Astrocyte (in vitro differentiated cells and primary cell): ENCODE data around the gene C17orf100. TPM values are rescaled to one million over a fixed set of nuclear protein-coding genes. Genes with fewer than 3 reads are reported as not detected.
A peak's percentile ranks its signal among the peaks of the same experiment; 100 is the strongest.

Experiments used
- DNase-seq: peaks from one replicate; pipeline ENCODE4 v3.0.0-alpha.2; 2010; ENCODE audit warnings: low read depth
- FAIRE-seq: peaks from 2 replicates; lab custom pipeline; 2011; peaks lifted over from hg19 to GRCh38; lab: Jason Lieb, UNC
- H2AFZ ChIP-seq: 2 replicates; pipeline ENCODE4 v1.6.0; 2012; ENCODE audit warnings: low read depth, low read length, inconsistent platforms
- H3K27ac ChIP-seq: 2 replicates; pipeline ENCODE4 v1.5.1; 2011; ENCODE audit warnings: low read depth, low read length, inconsistent platforms
- H3K27me3 ChIP-seq: 2 replicates; pipeline ENCODE4 v1.6.0; 2011; ENCODE audit warnings: low read length, inconsistent platforms; ENCODE audit not compliant: insufficient read depth
- H3K36me3 ChIP-seq: 2 replicates; pipeline ENCODE4 v1.5.1; 2011; ENCODE audit warnings: low read length, inconsistent platforms; ENCODE audit not compliant: insufficient read depth
- H3K4me1 ChIP-seq: 2 replicates; pipeline ENCODE4 v1.5.1; 2011; ENCODE audit warnings: low read length, inconsistent platforms; ENCODE audit not compliant: insufficient read depth
- H3K4me2 ChIP-seq: 2 replicates; pipeline ENCODE4 v1.6.0; 2012; ENCODE audit warnings: low read length, inconsistent platforms
- H3K4me3 ChIP-seq: 2 replicates; pipeline ENCODE4 v1.5.1; 2011; ENCODE audit warnings: low read depth, mild to moderate bottlenecking, low read length, inconsistent platforms; ENCODE audit not compliant: insufficient read depth
- H3K79me2 ChIP-seq: 2 replicates; pipeline ENCODE4 v1.6.0; 2012; ENCODE audit warnings: mild to moderate bottlenecking, low read length, inconsistent platforms; ENCODE audit not compliant: insufficient read depth
- H3K9ac ChIP-seq: 2 replicates; pipeline ENCODE4 v1.6.0; 2012; ENCODE audit warnings: mild to moderate bottlenecking, low read length, inconsistent platforms
- H3K9me3 ChIP-seq: 2 replicates; pipeline ENCODE4 v1.5.1; 2012; ENCODE audit warnings: low read depth, mild to moderate bottlenecking, low read length, inconsistent platforms; ENCODE audit not compliant: insufficient read depth
- H4K20me1 ChIP-seq: 2 replicates; pipeline ENCODE4 v1.6.0; 2012; ENCODE audit warnings: low read length, inconsistent platforms; ENCODE audit not compliant: insufficient read depth
- H3K27ac Mint-ChIP-seq: one replicate; pipeline ENCODE4 v1.8.0; 2021; ENCODE audit warnings: mild to moderate bottlenecking, mixed read lengths; ENCODE audit not compliant: unreplicated experiment
- H3K27me3 Mint-ChIP-seq: one replicate; pipeline ENCODE4 v1.8.0; 2021; ENCODE audit warnings: low read depth, mixed read lengths; ENCODE audit not compliant: unreplicated experiment
- H3K36me3 Mint-ChIP-seq: one replicate; pipeline ENCODE4 v1.8.0; 2021; ENCODE audit warnings: low read depth, mixed read lengths; ENCODE audit not compliant: unreplicated experiment
- H3K4me1 Mint-ChIP-seq: one replicate; pipeline ENCODE4 v1.8.0; 2021; ENCODE audit warnings: low read depth, mixed read lengths; ENCODE audit not compliant: unreplicated experiment
- H3K4me3 Mint-ChIP-seq: one replicate; pipeline ENCODE4 v1.8.0; 2021; ENCODE audit warnings: mild to moderate bottlenecking, moderate library complexity, mixed read lengths; ENCODE audit not compliant: unreplicated experiment
- H3K9me3 Mint-ChIP-seq: one replicate; pipeline ENCODE4 v1.8.0; 2021; ENCODE audit warnings: mild to moderate bottlenecking, mixed read lengths; ENCODE audit not compliant: unreplicated experiment
- CTCF ChIP-seq: IDR thresholded peaks from 2 replicates; pipeline ENCODE4 v1.5.1; 2011; ENCODE audit warnings: low read depth, mild to moderate bottlenecking, inconsistent platforms, low read length, moderate library complexity; ENCODE audit not compliant: insufficient read depth
- EZH2 ChIP-seq: IDR thresholded peaks from 2 replicates; pipeline ENCODE4 v1.6.1; 2012; ENCODE audit warnings: mild to moderate bottlenecking, low read length, inconsistent platforms; ENCODE audit not compliant: insufficient read depth
- microRNA-seq: library from miRNA; unstranded; fragments of <30 nt; microRNA quantifications from one replicate; pipeline ENCODE4 v1.2.0, GENCODE V29; 2020
- total RNA-seq: library from RNA; stranded (reverse); gene quantifications from 2 replicates; pipeline ENCODE4 v1.2.1, GENCODE V29; 2021

C17orf100 gene
- total RNA-seq, 1 donor from 2014 or later = 3.1 TPM

GRCh38 chr17:6701719-6702118 is 50.2 kb downstream of the C17orf100 start:
- no peak overlapping the region for H2AFZ ChIP-seq
- no peak for TF ChIP-seq EZH2
- peak; percentile 20 for TF ChIP-seq CTCF
- no peaks in the 10 kb centered on the region for H3K79me2 ChIP-seq
- no peaks in the 10 kb centered on the region for H3K9me3 Mint-ChIP-seq
- no peaks in the 10 kb centered on the region for H3K4me1 Mint-ChIP-seq
- FAIRE-seq = no peak
- no peak overlapping the region for H3K27ac ChIP-seq
- no peak for DNase-seq
- H3K36me3 Mint-ChIP-seq = peaks cover 5% of the 10 kb centered on the region
- H3K36me3 ChIP-seq = no peaks in the 10 kb centered on the region
- no peak overlapping the region for H3K4me3 Mint-ChIP-seq
- H3K4me1 ChIP-seq = no peaks in the 10 kb centered on the region
- H4K20me1 ChIP-seq = no peaks in the 10 kb centered on the region
- no peaks in the 10 kb centered on the region for H3K9me3 ChIP-seq
- H3K27ac Mint-ChIP-seq = no peak overlapping the region
- peaks cover 49% of the 10 kb centered on the region for H3K27me3 Mint-ChIP-seq
- no peak overlapping the region for H3K4me3 ChIP-seq
- no peak overlapping the region for H3K4me2 ChIP-seq
- H3K27me3 ChIP-seq = peaks cover 5% of the 10 kb centered on the region
- H3K9ac ChIP-seq = no peak overlapping the region

GRCh38 chr17:6702567-6703215 is 51.1 kb downstream of the C17orf100 start:
- H3K9me3 Mint-ChIP-seq = no peaks in the 10 kb centered on the region
- peaks cover 3% of the 10 kb centered on the region for H3K36me3 Mint-ChIP-seq
- no peak for FAIRE-seq
- Histone ChIP-seq H3K79me2 (no peaks in the 10 kb centered on the region), H3K27me3 (peaks cover 5% of the 10 kb centered on the region), H3K27ac (no peak overlapping the region), H3K4me3 (no peak overlapping the region), H3K4me2 (no peak overlapping the region), H3K9me3 (no peaks in the 10 kb centered on the region), H4K20me1 (no peaks in the 10 kb centered on the region), H2AFZ (no peak overlapping the region), H3K9ac (no peak overlapping the region), H3K4me1 (no peaks in the 10 kb centered on the region), H3K36me3 (no peaks in the 10 kb centered on the region)
- TF ChIP-seq EZH2 = no peak
- TF ChIP-seq CTCF = no peak
- DNase-seq = no peak
- H3K4me3 Mint-ChIP-seq = no peak overlapping the region
- H3K4me1 Mint-ChIP-seq = no peaks in the 10 kb centered on the region
- H3K27ac Mint-ChIP-seq = no peak overlapping the region
- H3K27me3 Mint-ChIP-seq = peaks cover 46% of the 10 kb centered on the region

Small RNAs within 50 kb of the gene (microRNA-seq; reads per million reads assigned to microRNA genes)
- gene MIR4520-1 (not detected), gene MIR4520-2 (not detected)

Other genes with a start within 250 kb of the C17orf100 start
- not detected in 2 replicates for gene AIPL1, start 216.6 kb upstream of the C17orf100 start, total RNA-seq
- 1.1 and 2.6 TPM in 2 replicates for gene PIMREG, start 207.3 kb upstream of the C17orf100 start, total RNA-seq
- 1.0 and 1.3 TPM in 2 replicates for gene PITPNM3, start 95.2 kb upstream of the C17orf100 start, total RNA-seq
- gene KIAA0753, start 11.1 kb upstream of the C17orf100 start, total RNA-seq = 23.3 and 25.4 TPM in 2 replicates
- 141 and 158 TPM in 2 replicates for gene TXNDC17, start 10.7 kb upstream of the C17orf100 start, total RNA-seq
- gene MED31, start 157 bp upstream of the C17orf100 start, total RNA-seq = 21.0 and 22.8 TPM in 2 replicates
- 6.9 and 13.2 TPM in 2 replicates for gene SLC13A5, start 61.6 kb downstream of the C17orf100 start, total RNA-seq
- gene XAF1, start 104.3 kb downstream of the C17orf100 start, total RNA-seq = 50.9 and 69.6 TPM in 2 replicates
- 0.93 and 1.2 TPM in 2 replicates for gene FBXO39, start 124.5 kb downstream of the C17orf100 start, total RNA-seq
- gene TEKT1, start 180.0 kb downstream of the C17orf100 start, total RNA-seq = not detected in 2 replicates